ENCODE data around the gene KDM2A.
"Not testable (repeated sequence)": the region's sequence is repeated elsewhere in the genome, so short reads cannot be mapped to it uniquely, and the experiment has no call there.

The KDM2A gene

DNA sequence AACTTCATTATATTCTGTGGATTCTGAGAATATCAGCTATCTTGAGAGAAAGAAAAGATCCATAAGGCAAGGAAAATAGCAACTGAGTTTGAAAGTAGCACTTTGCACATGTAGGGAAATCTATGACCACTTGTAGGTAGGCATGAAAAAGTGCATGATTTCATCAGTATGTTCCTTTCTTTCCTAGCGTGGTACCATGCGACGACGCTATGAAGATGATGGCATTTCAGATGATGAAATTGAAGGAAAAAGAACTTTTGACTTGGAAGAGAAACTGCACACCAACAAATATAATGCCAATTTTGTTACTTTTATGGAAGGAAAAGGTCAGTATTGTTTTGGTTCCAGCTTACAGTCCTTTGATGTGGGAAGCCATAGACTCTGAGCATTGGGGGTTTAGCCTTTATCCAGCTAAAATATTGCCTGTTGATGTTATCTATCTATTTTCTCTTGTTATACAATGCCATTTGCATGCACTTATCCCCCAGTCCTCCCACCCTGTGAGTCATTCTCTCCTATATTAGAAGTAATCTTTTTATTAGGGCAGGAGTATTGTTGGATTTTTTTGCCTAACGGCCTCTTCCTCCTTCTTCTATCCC, 60.9 kb downstream of the KDM2A start:
- Histone ChIP-seq H3K79me2 (no peaks in the 10 kb centered on the region), H3K9ac (no peak overlapping the region), H3K36me3 (ENCODE audit: control insufficient read depth, insufficient read depth, low read length) (no peaks in the 10 kb centered on the region), H3K4me1 (no peaks in the 10 kb centered on the region), H2AFZ (no peak overlapping the region), H3K4me3 (ENCODE audit: low read depth, low read length) (no peak overlapping the region), H3K27me3 (ENCODE audit: control insufficient read depth, insufficient read depth, low read length) (no peaks in the 10 kb centered on the region), H3K27ac (no peak overlapping the region), H3K4me2 (ENCODE audit: low read length) (no peak overlapping the region), H3K9me3 (ENCODE audit: control insufficient read depth, low read length) (no peaks in the 10 kb centered on the region)
- TF ChIP-seq, protein P1, sequence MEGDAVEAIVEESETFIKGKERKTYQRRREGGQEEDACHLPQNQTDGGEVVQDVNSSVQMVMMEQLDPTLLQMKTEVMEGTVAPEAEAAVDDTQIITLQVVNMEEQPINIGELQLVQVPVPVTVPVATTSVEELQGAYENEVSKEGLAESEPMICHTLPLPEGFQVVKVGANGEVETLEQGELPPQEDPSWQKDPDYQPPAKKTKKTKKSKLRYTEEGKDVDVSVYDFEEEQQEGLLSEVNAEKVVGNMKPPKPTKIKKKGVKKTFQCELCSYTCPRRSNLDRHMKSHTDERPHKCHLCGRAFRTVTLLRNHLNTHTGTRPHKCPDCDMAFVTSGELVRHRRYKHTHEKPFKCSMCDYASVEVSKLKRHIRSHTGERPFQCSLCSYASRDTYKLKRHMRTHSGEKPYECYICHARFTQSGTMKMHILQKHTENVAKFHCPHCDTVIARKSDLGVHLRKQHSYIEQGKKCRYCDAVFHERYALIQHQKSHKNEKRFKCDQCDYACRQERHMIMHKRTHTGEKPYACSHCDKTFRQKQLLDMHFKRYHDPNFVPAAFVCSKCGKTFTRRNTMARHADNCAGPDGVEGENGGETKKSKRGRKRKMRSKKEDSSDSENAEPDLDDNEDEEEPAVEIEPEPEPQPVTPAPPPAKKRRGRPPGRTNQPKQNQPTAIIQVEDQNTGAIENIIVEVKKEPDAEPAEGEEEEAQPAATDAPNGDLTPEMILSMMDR (IDR thresholded peaks at IDR 0.05): no peak

DNA sequence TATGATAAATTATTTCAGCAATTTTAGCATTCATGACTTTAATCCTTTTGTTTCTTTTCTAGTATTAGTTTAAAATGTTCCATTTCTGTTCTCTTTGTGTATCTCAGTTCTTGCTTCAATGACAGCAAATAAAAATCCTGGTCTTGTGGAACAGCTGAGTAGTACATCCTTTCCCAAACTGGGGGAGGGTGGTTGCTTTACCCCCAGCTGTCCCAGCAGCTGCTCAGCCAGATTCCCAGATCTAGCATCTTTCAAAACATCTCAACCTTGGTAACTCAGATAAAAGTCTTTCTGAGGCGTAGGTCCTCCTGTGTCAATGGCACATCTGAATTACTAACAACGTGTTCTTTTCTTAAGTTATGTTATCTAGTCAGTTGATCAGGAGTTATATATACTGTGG, 75.0 kb downstream of the KDM2A start:
- Histone ChIP-seq H3K9me3 (ENCODE audit: control insufficient read depth, low read length) (no peaks in the 10 kb centered on the region), H3K27me3 (ENCODE audit: control insufficient read depth, insufficient read depth, low read length) (no peaks in the 10 kb centered on the region), H3K9ac (no peak overlapping the region), H3K79me2 (no peaks in the 10 kb centered on the region), H3K36me3 (ENCODE audit: control insufficient read depth, insufficient read depth, low read length) (no peaks in the 10 kb centered on the region), H3K4me2 (ENCODE audit: low read length) (no peak overlapping the region), H3K4me3 (ENCODE audit: low read depth, low read length) (no peak overlapping the region), H3K4me1 (no peaks in the 10 kb centered on the region), H3K27ac (no peak overlapping the region), H2AFZ (no peak overlapping the region)
- TF ChIP-seq, protein P1 (IDR thresholded peaks at IDR 0.05): no peak

DNA sequence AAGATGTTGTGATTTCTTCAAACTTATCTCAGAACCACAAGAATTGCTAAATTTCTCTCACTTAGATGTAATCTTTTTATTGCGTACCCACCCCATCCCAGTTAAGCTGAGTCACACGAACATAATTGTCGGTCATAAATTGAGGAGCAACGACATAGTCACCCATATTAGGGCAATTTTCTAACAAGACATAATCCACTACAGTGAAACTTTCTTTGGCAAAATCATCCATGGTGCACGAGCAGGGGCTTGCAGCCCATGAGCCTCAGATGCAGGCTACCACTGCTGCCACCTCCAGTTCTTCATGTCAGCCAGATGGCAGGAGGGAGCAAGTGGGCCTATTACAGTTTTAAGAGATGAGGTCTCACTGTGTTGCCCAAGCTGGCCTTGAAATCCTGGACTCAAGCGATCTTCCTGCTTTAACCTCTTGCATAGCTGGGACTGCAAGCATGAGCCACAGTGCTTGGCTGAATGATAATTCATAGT, 77.0 kb downstream of the KDM2A start:
- H3K4me3 ChIP-seq (ENCODE audit: low read depth, low read length): no peak overlapping the region
- no peaks in the 10 kb centered on the region for H3K27me3 ChIP-seq (ENCODE audit: control insufficient read depth, insufficient read depth, low read length)
- TF ChIP-seq, protein P1 (IDR thresholded peaks at IDR 0.05): no peak
- no peaks in the 10 kb centered on the region for H3K79me2 ChIP-seq
- no peaks in the 10 kb centered on the region for H3K9me3 ChIP-seq (ENCODE audit: control insufficient read depth, low read length)
- H3K9ac ChIP-seq: no peak overlapping the region
- no peak overlapping the region for H2AFZ ChIP-seq
- no peak overlapping the region for H3K4me2 ChIP-seq (ENCODE audit: low read length)
- no peaks in the 10 kb centered on the region for H3K4me1 ChIP-seq
- H3K27ac ChIP-seq: no peak overlapping the region
- H3K36me3 ChIP-seq (ENCODE audit: control insufficient read depth, insufficient read depth, low read length): no peaks in the 10 kb centered on the region

DNA sequence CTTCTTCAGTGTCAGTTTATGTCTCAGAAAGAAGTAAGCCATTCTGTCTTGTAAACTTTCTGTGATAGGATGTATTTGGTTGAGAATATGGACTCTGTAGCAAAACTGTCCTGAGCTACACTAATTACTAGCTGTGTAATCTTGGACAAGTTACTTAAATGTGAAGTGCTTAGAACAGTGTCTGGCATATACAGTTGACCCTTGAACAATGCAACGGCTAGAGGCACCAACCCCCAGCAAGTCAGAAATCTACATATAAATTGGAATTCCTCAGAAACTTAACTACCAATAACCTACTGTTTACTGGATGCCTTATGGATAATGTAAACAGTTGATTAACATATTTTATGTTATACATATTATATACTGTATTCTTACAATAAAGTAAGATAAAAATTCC, 78.5 kb downstream of the KDM2A start:
- H2AFZ ChIP-seq: no peak overlapping the region
- H3K4me2 ChIP-seq (ENCODE audit: low read length): no peak overlapping the region
- H3K36me3 ChIP-seq (ENCODE audit: control insufficient read depth, insufficient read depth, low read length): no peaks in the 10 kb centered on the region
- H3K27me3 ChIP-seq (ENCODE audit: control insufficient read depth, insufficient read depth, low read length): no peaks in the 10 kb centered on the region
- TF ChIP-seq, protein P1 (IDR thresholded peaks at IDR 0.05): no peak
- H3K9ac ChIP-seq: no peak overlapping the region
- no peaks in the 10 kb centered on the region for H3K79me2 ChIP-seq
- H3K4me1 ChIP-seq: no peaks in the 10 kb centered on the region
- H3K9me3 ChIP-seq (ENCODE audit: control insufficient read depth, low read length): no peaks in the 10 kb centered on the region
- no peak overlapping the region for H3K27ac ChIP-seq
- no peak overlapping the region for H3K4me3 ChIP-seq (ENCODE audit: low read depth, low read length)

DNA sequence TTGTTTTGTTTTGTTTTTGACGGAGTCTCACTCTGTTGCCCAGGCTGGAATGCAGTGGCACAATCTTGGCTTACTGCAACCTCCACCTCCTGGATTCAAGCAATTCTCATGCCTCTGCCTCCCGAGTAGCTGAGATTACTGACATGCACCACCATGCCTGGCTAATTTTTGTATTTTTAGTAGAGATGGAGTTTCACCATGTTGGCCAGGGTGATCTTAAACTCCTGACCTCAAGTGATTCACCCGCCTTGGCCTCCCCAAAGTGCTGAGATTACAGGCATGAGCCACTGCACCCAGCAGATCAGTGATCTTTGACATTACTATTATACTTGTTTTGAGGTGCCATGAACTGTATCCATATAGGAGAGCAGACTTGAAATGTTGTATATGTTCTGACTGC, 79.7 kb downstream of the KDM2A start:
- not testable (repeated sequence) for H3K9ac ChIP-seq; H3K36me3 ChIP-seq (ENCODE audit: control insufficient read depth, insufficient read depth, low read length); H3K4me1 ChIP-seq; H3K4me3 ChIP-seq (ENCODE audit: low read depth, low read length); H3K27ac ChIP-seq; H2AFZ ChIP-seq; H3K27me3 ChIP-seq (ENCODE audit: control insufficient read depth, insufficient read depth, low read length); H3K4me2 ChIP-seq (ENCODE audit: low read length); H3K9me3 ChIP-seq (ENCODE audit: control insufficient read depth, low read length); H3K79me2 ChIP-seq
